ENCODE data around the gene BMF.

GRCh38 chr15:40047415-40048210, 61.1 kb downstream of the BMF start:
- no peak for TF ChIP-seq POLR2A (IDR thresholded peaks at IDR 0.05; ENCODE audit: low read depth, low read length)
- no peak for TF ChIP-seq CTCF (IDR thresholded peaks at IDR 0.05; ENCODE audit: extremely low read depth in 1 of 2, insufficient read depth in 1 of 2, low read depth in 1 of 2, low read length in 2 of 2)
- TF ChIP-seq EZH2 (IDR thresholded peaks at IDR 0.05; ENCODE audit: borderline replicate concordance, low read depth, low read length, severe bottlenecking), result no peak

All from endothelial cell of umbilical vein (primary cell).